Measurements from ENCODE around the gene ASCL1. TPM values are rescaled to one million over a fixed set of nuclear protein-coding genes. Genes with fewer than 3 reads are reported as not detected.

The ASCL1 gene
- total and polyA plus RNA-seq, 2 donors (not counting 1 experiment from before 2014, with no cell fraction given): not detected

DNA sequence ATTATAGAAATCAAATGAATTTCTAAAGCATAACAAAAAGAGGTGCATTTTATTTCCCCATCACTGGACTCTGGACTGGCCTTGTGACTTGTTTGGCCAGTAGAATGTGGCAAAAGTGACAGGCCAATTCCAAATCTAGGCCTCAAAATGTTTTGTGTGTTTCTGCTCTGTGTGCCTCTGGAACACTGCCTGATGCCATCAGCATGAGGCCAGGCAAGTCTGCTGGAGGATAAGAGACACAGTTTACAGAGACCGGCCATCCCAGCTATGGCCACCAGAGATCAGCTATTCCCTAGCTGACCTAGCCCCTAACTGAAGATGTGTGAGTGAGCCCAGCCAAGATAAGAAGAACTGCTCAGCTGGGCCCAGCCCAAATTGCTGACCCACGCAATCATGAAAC is 32.9 kb downstream of the ASCL1 start:
- Histone ChIP-seq H4K20me1 (ENCODE audit: control insufficient read depth, extremely low read depth, insufficient read depth, low read length) (no peaks in the 10 kb centered on the region), H3K27ac (ENCODE audit: insufficient read depth, low read length) (no peak overlapping the region), H3K36me3 (ENCODE audit: control insufficient read depth, insufficient read depth, low read length) (no peaks in the 10 kb centered on the region)

DNA sequence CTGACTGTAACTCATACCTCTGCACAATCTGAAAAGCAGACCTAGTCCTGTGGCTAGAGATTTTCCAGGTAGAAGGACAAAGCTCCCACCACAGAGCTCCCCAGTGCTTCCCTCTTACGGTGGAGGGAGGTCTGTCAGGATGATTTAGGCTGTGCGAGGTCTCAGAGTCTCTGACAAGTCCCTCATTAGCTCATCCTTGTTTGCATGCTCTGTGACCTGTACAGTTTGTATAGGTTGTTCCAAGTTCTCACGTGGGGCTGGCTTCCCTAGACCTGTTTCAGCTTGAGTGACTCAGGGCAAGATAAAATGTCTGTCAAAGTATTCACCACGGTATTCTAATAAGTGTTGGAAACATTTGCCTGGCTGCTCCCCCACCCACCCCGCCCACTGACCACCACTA is 34.8 kb downstream of the ASCL1 start:
- no peak overlapping the region for H3K4me3 ChIP-seq (replicated peaks in 1 of 4; ENCODE audit: control extremely low read depth in 1 of 4, insufficient read depth in 1 of 4, low read depth in 3 of 4, low read length in 4 of 4)
- H2AFZ ChIP-seq (ENCODE audit: low read length): no peak overlapping the region
- no peak overlapping the region for H3K9ac ChIP-seq (ENCODE audit: insufficient read depth, low read length)
- no peak overlapping the region for H3K27ac ChIP-seq (ENCODE audit: insufficient read depth, low read length)
- H3K36me3 ChIP-seq (ENCODE audit: control insufficient read depth, insufficient read depth, low read length): no peaks in the 10 kb centered on the region
- no peaks in the 10 kb centered on the region for H3K27me3 ChIP-seq (ENCODE audit: control insufficient read depth, insufficient read depth, low read length)
- DNase-seq (ENCODE audit: low read depth in 2 of 2): no peak
- TF ChIP-seq, protein P1, sequence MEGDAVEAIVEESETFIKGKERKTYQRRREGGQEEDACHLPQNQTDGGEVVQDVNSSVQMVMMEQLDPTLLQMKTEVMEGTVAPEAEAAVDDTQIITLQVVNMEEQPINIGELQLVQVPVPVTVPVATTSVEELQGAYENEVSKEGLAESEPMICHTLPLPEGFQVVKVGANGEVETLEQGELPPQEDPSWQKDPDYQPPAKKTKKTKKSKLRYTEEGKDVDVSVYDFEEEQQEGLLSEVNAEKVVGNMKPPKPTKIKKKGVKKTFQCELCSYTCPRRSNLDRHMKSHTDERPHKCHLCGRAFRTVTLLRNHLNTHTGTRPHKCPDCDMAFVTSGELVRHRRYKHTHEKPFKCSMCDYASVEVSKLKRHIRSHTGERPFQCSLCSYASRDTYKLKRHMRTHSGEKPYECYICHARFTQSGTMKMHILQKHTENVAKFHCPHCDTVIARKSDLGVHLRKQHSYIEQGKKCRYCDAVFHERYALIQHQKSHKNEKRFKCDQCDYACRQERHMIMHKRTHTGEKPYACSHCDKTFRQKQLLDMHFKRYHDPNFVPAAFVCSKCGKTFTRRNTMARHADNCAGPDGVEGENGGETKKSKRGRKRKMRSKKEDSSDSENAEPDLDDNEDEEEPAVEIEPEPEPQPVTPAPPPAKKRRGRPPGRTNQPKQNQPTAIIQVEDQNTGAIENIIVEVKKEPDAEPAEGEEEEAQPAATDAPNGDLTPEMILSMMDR (conservative IDR thresholded peaks at IDR 0.05 in 1 of 2, IDR thresholded peaks at IDR 0.05 in 1 of 2; ENCODE audit: low read depth in 1 of 2, low read length in 2 of 2): no peak
- TF ChIP-seq EZH2 (IDR thresholded peaks at IDR 0.05; ENCODE audit: low read length, missing control alignments): no peak
- H3K4me1 ChIP-seq (ENCODE audit: control insufficient read depth, extremely low read depth, insufficient read depth, low read length): no peaks in the 10 kb centered on the region
- H3K79me2 ChIP-seq (ENCODE audit: control insufficient read depth, insufficient read depth, low read length): no peaks in the 10 kb centered on the region
- H4K20me1 ChIP-seq (ENCODE audit: control insufficient read depth, extremely low read depth, insufficient read depth, low read length): no peaks in the 10 kb centered on the region
- H3K4me2 ChIP-seq (ENCODE audit: extremely low read depth, insufficient read depth, low read length): no peak overlapping the region
- H3K9me3 ChIP-seq (ENCODE audit: control insufficient read depth, insufficient read depth, low read depth, low read length): no peaks in the 10 kb centered on the region

More for the DNA sequence above, 32.9 kb downstream of the ASCL1 start:
- Histone ChIP-seq H3K4me1 (ENCODE audit: control insufficient read depth, extremely low read depth, insufficient read depth, low read length) (no peaks in the 10 kb centered on the region), H3K4me3 (replicated peaks in 1 of 4; ENCODE audit: control extremely low read depth in 1 of 4, insufficient read depth in 1 of 4, low read depth in 3 of 4, low read length in 4 of 4) (no peak overlapping the region), H2AFZ (ENCODE audit: low read length) (no peak overlapping the region), H3K9me3 (ENCODE audit: control insufficient read depth, insufficient read depth, low read depth, low read length) (no peaks in the 10 kb centered on the region), H3K27me3 (ENCODE audit: control insufficient read depth, insufficient read depth, low read length) (no peaks in the 10 kb centered on the region), H3K4me2 (ENCODE audit: extremely low read depth, insufficient read depth, low read length) (no peak overlapping the region), H3K79me2 (ENCODE audit: control insufficient read depth, insufficient read depth, low read length) (no peaks in the 10 kb centered on the region), H3K9ac (ENCODE audit: insufficient read depth, low read length) (no peak overlapping the region)
- TF ChIP-seq, protein P1 (conservative IDR thresholded peaks at IDR 0.05 in 1 of 2, IDR thresholded peaks at IDR 0.05 in 1 of 2; ENCODE audit: low read depth in 1 of 2, low read length in 2 of 2): no peak
- TF ChIP-seq EZH2 (IDR thresholded peaks at IDR 0.05; ENCODE audit: low read length, missing control alignments): no peak
- no peak for DNase-seq (ENCODE audit: low read depth in 2 of 2)

DNA sequence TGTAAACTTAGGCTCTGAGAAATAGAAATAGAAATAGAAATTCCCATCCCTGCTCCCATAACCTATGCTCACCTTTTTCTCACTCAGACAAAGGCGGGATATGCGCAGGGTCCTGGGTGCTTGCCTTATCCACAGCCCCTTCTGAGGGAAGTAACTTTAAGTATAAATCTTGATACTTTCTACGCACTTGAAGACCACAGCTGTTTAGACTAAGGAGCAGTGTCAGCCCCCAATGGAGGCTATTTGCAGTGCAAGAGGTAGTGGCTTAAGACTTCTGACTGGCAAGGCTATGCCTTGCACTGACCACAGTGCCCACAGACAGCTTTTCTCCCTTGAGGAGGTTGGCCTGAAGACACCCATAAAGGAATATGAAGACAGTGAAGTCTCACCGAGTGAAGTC is 35.2 kb downstream of the ASCL1 start:
- no peaks in the 10 kb centered on the region for H3K79me2 ChIP-seq (ENCODE audit: control insufficient read depth, insufficient read depth, low read length)
- no peak overlapping the region for H3K27ac ChIP-seq (ENCODE audit: insufficient read depth, low read length)
- H3K9me3 ChIP-seq (ENCODE audit: control insufficient read depth, insufficient read depth, low read depth, low read length): no peaks in the 10 kb centered on the region
- no peak for DNase-seq (ENCODE audit: low read depth in 2 of 2)
- H3K4me2 ChIP-seq (ENCODE audit: extremely low read depth, insufficient read depth, low read length): no peak overlapping the region
- no peaks in the 10 kb centered on the region for H3K4me1 ChIP-seq (ENCODE audit: control insufficient read depth, extremely low read depth, insufficient read depth, low read length)
- no peak overlapping the region for H2AFZ ChIP-seq (ENCODE audit: low read length)
- no peak overlapping the region for H3K9ac ChIP-seq (ENCODE audit: insufficient read depth, low read length)
- no peaks in the 10 kb centered on the region for H4K20me1 ChIP-seq (ENCODE audit: control insufficient read depth, extremely low read depth, insufficient read depth, low read length)
- TF ChIP-seq, protein P1 (conservative IDR thresholded peaks at IDR 0.05 in 1 of 2, IDR thresholded peaks at IDR 0.05 in 1 of 2; ENCODE audit: low read depth in 1 of 2, low read length in 2 of 2): no peak
- TF ChIP-seq EZH2 (IDR thresholded peaks at IDR 0.05; ENCODE audit: low read length, missing control alignments): no peak
- H3K36me3 ChIP-seq (ENCODE audit: control insufficient read depth, insufficient read depth, low read length): no peaks in the 10 kb centered on the region
- no peaks in the 10 kb centered on the region for H3K27me3 ChIP-seq (ENCODE audit: control insufficient read depth, insufficient read depth, low read length)
- no peak overlapping the region for H3K4me3 ChIP-seq (replicated peaks in 1 of 4; ENCODE audit: control extremely low read depth in 1 of 4, insufficient read depth in 1 of 4, low read depth in 3 of 4, low read length in 4 of 4)

All from fibroblast of lung (primary cell).